Astrocyte of the cerebellum (primary cell): ENCODE results near the gene CLSTN2.

Experiments used
- DNase-seq: peaks from one replicate; pipeline ENCODE4 v3.0.0-alpha.2; 2011; ENCODE audit warnings: low read depth
- H3K4me3 ChIP-seq: 2 replicates; pipeline ENCODE4 v1.5.1; 2011; ENCODE audit warnings: mild to moderate bottlenecking, low read depth, low read length, moderate library complexity
- in situ Hi-C: cut with HindIII; loops from 2 replicates; pipeline ENCODE4 v1.10.0; 2017; ENCODE audit warnings: low sequenced_read_pairs
- TF ChIP-seq, protein P1 (sequence below): IDR thresholded peaks from 2 replicates; pipeline ENCODE4 v1.5.1; 2012; ENCODE audit warnings: low read length, low read depth, moderate library complexity, mild to moderate bottlenecking; ENCODE audit errors: missing control alignments

The CLSTN2 gene

DNA sequence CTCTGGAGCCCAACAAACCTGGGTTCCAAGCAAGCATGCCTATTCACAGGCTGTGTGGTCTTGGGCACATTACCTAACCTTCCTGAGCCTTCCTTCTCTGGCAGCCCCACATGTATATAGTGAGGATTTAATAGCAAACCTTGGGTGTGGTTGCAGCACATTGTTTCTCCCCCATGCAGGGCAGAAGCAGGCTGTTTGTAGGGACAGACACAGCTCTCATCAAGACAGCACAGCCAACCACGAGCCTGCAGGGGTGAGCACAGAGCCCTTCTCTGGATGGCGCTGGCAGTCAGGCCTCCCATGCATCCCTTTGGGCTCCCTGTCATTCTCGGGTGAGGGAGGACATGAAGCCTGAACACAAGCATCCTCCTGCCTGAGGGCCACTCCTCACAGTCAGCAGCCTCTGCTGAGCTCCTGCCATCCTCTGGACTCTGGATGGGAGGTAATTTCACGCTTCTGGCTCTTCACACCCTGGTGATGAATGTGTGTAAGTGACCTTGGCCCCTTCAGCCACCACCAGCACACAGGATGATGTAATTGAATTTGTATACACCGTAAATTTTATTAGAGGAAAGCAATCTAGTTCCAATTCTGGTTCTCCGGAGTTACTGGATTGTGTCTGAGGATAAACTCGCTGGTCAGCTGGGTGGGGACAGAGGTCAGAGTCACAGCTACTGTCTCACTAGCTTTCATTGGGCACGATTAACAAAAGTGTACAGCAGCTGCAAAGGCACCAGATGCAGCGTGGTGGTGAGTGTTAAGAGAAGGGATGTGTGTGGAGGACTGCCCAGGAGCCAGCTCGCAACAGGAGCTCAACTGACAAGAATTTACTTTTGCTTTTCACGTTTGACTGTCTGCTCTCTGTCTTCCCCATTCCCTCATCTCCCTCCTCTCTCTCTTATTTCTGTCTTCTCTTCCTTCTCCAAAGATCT lies 118.1 kb downstream of the CLSTN2 start:
- no peak for DNase-seq
- no peak overlapping the region for H3K4me3 ChIP-seq
- in situ Hi-C loops: no loop called here
- TF ChIP-seq, protein P1, sequence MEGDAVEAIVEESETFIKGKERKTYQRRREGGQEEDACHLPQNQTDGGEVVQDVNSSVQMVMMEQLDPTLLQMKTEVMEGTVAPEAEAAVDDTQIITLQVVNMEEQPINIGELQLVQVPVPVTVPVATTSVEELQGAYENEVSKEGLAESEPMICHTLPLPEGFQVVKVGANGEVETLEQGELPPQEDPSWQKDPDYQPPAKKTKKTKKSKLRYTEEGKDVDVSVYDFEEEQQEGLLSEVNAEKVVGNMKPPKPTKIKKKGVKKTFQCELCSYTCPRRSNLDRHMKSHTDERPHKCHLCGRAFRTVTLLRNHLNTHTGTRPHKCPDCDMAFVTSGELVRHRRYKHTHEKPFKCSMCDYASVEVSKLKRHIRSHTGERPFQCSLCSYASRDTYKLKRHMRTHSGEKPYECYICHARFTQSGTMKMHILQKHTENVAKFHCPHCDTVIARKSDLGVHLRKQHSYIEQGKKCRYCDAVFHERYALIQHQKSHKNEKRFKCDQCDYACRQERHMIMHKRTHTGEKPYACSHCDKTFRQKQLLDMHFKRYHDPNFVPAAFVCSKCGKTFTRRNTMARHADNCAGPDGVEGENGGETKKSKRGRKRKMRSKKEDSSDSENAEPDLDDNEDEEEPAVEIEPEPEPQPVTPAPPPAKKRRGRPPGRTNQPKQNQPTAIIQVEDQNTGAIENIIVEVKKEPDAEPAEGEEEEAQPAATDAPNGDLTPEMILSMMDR: no peak

DNA sequence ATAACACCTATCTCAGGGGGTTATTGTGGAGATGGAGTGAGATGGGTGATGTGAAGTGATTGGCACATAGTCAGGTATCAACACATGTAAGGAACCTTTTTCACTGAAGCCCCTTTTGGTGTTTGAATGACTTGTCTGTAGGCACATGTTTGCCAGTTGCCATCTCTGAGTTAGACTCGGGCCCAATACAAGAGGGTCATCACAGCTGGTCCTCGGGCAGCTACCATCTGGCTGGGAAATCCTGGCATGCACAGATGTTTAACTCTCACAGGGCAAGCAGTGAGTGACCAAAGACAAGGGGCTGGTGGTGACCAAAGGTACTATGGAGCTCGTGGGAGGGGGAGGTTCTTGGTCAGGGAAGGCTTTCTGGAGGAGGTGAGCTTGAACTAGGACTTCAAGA lies 118.8 kb downstream of the CLSTN2 start:
- in situ Hi-C loops: no loop called here
- TF ChIP-seq, protein P1: no peak
- no peak overlapping the region for H3K4me3 ChIP-seq
- DNase-seq: no peak

DNA sequence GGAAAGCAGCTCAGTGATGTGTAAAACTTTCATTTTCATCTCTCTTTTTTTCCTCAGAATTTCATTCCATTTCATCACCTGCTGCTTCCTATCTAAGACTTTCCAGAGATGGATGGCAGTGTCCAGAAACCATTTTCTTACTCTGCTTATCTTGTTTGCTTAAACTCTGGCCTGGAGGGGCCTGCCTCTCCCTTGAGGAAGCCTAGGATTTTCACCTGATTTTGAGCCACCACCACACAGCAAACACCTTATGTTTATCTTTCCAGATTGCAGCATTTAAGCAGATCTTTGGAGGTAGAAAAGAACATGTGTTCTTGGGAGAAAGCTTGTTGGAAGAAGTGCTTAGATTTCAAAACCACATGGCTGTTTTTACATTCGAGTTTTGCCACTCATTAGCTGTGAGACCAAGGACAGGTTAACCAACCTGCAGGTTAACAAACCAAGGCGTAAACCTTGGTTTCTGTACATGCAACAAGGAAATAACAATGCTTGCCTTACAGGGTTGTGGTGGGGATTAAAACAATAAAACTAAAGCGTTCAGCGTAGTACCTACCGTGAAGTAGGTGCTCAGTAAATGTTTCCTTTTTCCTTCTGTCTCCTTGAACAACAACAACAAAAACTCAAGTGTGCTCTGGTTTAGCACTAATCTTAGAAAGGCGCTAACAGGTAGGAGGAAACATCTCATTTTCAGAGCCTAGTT lies 120.3 kb downstream of the CLSTN2 start:
- in situ Hi-C loops: no loop called here
- DNase-seq: no peak
- TF ChIP-seq, protein P1: no peak
- H3K4me3 ChIP-seq: no peak overlapping the region

DNA sequence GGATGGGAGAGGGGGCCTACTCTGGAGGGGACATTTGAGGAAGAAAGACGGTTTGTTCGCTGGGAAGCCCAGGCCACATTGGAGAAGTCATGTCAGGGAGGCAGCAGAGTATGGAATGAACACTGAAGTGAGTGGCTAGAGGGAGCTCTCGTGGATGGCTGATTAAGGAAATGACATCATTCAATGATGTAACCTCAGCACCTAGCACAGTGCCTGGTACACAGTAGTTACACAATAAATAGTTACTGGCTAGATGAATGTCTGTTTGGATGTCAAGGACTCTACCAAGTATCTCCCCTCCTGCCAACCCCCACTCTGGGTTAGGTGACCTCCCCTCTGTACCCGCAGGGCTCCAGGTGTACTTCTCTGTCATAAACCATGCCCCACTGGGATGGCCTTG lies 121.1 kb downstream of the CLSTN2 start:
- no peak for DNase-seq
- TF ChIP-seq, protein P1: no peak
- in situ Hi-C loops: no loop called here
- H3K4me3 ChIP-seq: no peak overlapping the region

DNA sequence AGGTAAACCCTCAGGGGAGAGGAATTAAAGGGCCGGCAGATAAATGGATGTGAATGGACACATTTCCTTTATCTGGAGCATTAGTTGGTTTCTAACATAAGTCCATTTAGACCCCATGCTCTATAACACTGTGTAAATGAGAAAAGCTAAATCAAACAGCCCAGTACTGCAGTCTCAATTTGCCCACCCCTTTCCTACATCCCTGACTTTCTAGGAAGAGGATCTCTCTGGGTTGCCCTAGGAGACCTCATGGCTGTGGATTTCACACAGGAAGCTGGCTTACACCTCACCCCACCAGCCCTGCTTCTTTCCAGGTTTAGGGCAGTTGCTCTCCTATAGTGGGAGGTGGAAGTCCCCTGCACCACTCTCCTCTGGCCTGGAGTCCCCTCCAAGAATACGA lies 126.2 kb downstream of the CLSTN2 start:
- TF ChIP-seq, protein P1: no peak
- no peak for DNase-seq
- H3K4me3 ChIP-seq: no peak overlapping the region
- in situ Hi-C loops: no loop called here

DNA sequence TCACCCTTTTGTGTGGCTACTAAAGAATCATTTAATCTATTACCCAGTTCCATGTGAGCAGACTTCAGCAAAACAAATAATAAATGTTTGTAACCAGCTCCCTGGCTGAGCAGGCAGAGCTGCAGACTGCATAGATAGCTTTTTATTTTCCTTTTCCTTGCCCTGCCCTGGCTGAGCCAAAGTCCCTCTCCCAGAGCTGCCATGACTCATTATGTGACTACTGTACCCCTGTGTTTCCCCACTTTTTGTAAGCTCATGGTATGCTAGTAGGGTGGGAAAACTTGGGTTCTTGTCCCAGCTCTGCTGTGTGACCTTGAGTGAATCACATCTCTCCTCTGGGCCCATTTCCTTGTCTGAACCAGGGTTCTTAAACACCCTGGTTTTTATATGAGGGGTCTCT lies 127.5 kb downstream of the CLSTN2 start:
- no peak for DNase-seq
- no peak overlapping the region for H3K4me3 ChIP-seq
- TF ChIP-seq, protein P1: no peak
- in situ Hi-C loops: no loop called here
